A549 treated with AZD9567 at 1 μM for 4 hours (cell line): Measurements from ENCODE around the gene SLC16A12. TPM values are rescaled to one million over a fixed set of nuclear protein-coding genes. Genes with fewer than 3 reads are reported as not detected.

ENCODE experiments used
- total RNA-seq: library from RNA; stranded (reverse); fragments of 200-300 nt; extraction: Qiagen RNA extraction; gene quantifications from 5 replicates; pipeline ENCODE4 v1.2.3, GENCODE V29; 2022; ENCODE audit not compliant: insufficient read depth

Gene SLC16A12
- 0.16 to 0.39 TPM (median 0.24 TPM) in 4 of 5 replicates, not detected in the other for total RNA-seq

GRCh38 chr10:89535171-89536012, at the start of gene SLC16A12:
Gene SLC16A12, minus strand, starts transcription at chr10:89535594. Its CDS starts 73,016 bp downstream, at chr10:89462578.

GRCh38 chr10:89414146-89414878, 121.1 kb downstream of the SLC16A12 start, which contains the start of gene IFIT5:
Gene IFIT5, plus strand, starts transcription at chr10:89414568. Its CDS starts 231 bp downstream, at chr10:89414799.

GRCh38 chr10:89391907-89392756, 143.3 kb downstream of the SLC16A12 start, which contains the start of gene IFIT1:
Gene IFIT1, plus strand, starts transcription at chr10:89392623. Its CDS starts 90 bp downstream, at chr10:89392713.

Other genes starting within 250 kb of the SLC16A12 start
- gene IFIT2, start 233.5 kb downstream of the SLC16A12 start, total RNA-seq = 1.5 to 2.3 TPM (median 2.1 TPM) in 5 replicates
- 3.0 to 5.1 TPM (median 4.1 TPM) in 5 replicates for gene IFIT3, start 207.6 kb downstream of the SLC16A12 start, total RNA-seq
- not detected in 5 replicates for gene IFIT1B, start 157.5 kb downstream of the SLC16A12 start, total RNA-seq
- 3.2 to 6.8 TPM (median 3.6 TPM) in 5 replicates for gene IFIT1, start 143.0 kb downstream of the SLC16A12 start, total RNA-seq
- 6.6 to 9.1 TPM (median 8.4 TPM) in 5 replicates for gene IFIT5, start 121.0 kb downstream of the SLC16A12 start, total RNA-seq
- gene PANK1, start 109.6 kb upstream of the SLC16A12 start, total RNA-seq = 6.7 to 8.1 TPM (median 7.0 TPM) in 5 replicates
- 11.8 to 16.2 TPM (median 15.0 TPM) in 5 replicates for gene KIF20B, start 166.0 kb upstream of the SLC16A12 start, total RNA-seq